ENCODE measurements around the gene HTRA3.

Gene HTRA3

GRCh38 chr4:8280876-8281440 is 11.4 kb downstream of the HTRA3 start:
- H3K27ac ChIP-seq (replicated peaks) = no peak overlapping the region
- TF ChIP-seq GABPA (IDR thresholded peaks at IDR 0.05; ENCODE audit: low read depth) = no peak
- H3K4me3 ChIP-seq (replicated peaks; ENCODE audit: insufficient read depth, low read length) = no peak overlapping the region
- DNase-seq (ENCODE audit: low read depth in 1 of 2, low spot score in 1 of 2) = no peak
- H3K27me3 ChIP-seq (ENCODE audit: insufficient read depth, poor library complexity, severe bottlenecking) = no peaks in the 10 kb centered on the region

- TF ChIP-seq POLR2AphosphoS5 (IDR thresholded peaks at IDR 0.05; ENCODE audit: low read depth) (no peak), REST (IDR thresholded peaks at IDR 0.05; ENCODE audit: insufficient replicate concordance, low read depth) (no peak), GABPA (IDR thresholded peaks at IDR 0.05; ENCODE audit: low read depth) (no peak), SPI1 (IDR thresholded peaks at IDR 0.05; ENCODE audit: borderline replicate concordance, low read depth) (no peak)
- TF ChIP-seq, protein P1, sequence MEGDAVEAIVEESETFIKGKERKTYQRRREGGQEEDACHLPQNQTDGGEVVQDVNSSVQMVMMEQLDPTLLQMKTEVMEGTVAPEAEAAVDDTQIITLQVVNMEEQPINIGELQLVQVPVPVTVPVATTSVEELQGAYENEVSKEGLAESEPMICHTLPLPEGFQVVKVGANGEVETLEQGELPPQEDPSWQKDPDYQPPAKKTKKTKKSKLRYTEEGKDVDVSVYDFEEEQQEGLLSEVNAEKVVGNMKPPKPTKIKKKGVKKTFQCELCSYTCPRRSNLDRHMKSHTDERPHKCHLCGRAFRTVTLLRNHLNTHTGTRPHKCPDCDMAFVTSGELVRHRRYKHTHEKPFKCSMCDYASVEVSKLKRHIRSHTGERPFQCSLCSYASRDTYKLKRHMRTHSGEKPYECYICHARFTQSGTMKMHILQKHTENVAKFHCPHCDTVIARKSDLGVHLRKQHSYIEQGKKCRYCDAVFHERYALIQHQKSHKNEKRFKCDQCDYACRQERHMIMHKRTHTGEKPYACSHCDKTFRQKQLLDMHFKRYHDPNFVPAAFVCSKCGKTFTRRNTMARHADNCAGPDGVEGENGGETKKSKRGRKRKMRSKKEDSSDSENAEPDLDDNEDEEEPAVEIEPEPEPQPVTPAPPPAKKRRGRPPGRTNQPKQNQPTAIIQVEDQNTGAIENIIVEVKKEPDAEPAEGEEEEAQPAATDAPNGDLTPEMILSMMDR (IDR thresholded peaks at IDR 0.05; ENCODE audit: insufficient read depth, low read length) = no peak
- H3K27ac ChIP-seq (replicated peaks) = no peak overlapping the region
- no peaks in the 10 kb centered on the region for H3K27me3 ChIP-seq (ENCODE audit: insufficient read depth, poor library complexity, severe bottlenecking)
- no peak for DNase-seq (ENCODE audit: low read depth in 1 of 2, low spot score in 1 of 2)
- H3K4me3 ChIP-seq (replicated peaks; ENCODE audit: insufficient read depth, low read length) = no peak overlapping the region
These were observed 12.1 kb downstream of the HTRA3 start for GRCh38 chr4:8281519-8282133.

DNA sequence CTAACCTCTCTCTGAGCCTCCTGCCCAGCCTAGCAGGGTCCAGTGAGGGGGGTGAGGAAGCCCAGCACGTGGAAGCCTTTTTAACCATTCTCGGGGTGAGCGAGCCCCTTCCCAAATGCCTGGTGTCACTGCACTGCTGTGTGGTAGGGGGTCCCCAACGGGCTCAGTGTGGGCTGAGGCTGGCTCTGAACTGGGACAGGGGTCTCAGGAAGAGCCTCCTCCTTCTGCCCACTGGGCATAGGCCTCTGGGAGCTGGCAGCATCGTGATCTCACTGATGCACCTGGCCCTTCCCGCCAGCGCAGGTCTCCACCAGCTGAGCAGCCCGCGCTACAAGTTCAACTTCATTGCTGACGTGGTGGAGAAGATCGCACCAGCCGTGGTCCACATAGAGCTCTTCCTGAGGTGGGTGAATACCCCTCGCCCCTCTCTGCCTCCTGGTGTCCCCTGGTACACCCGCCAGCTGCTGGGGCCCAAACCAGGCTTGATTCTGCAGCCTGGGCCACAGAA is 12.6 kb downstream of the HTRA3 start:
- no peak for TF ChIP-seq GABPA (IDR thresholded peaks at IDR 0.05; ENCODE audit: low read depth)
- TF ChIP-seq, protein P1 (IDR thresholded peaks at IDR 0.05; ENCODE audit: insufficient read depth, low read length) = no peak
- no peak for TF ChIP-seq POLR2AphosphoS5 (IDR thresholded peaks at IDR 0.05; ENCODE audit: low read depth)
- no peak for TF ChIP-seq REST (IDR thresholded peaks at IDR 0.05; ENCODE audit: insufficient replicate concordance, low read depth)
- no peak for TF ChIP-seq SPI1 (IDR thresholded peaks at IDR 0.05; ENCODE audit: borderline replicate concordance, low read depth)
- H3K4me3 ChIP-seq (replicated peaks; ENCODE audit: insufficient read depth, low read length) = no peak overlapping the region
- H3K27ac ChIP-seq (replicated peaks) = no peak overlapping the region
- no peaks in the 10 kb centered on the region for H3K27me3 ChIP-seq (ENCODE audit: insufficient read depth, poor library complexity, severe bottlenecking)
- no peak for DNase-seq (ENCODE audit: low read depth in 1 of 2, low spot score in 1 of 2)

GRCh38 chr4:8282742-8283141 is 13.2 kb downstream of the HTRA3 start:
- H3K4me3 ChIP-seq (replicated peaks; ENCODE audit: insufficient read depth, low read length) = no peak overlapping the region
- H3K27ac ChIP-seq (replicated peaks) = no peak overlapping the region
- no peak for DNase-seq (ENCODE audit: low read depth in 1 of 2, low spot score in 1 of 2)
- TF ChIP-seq POLR2AphosphoS5 (IDR thresholded peaks at IDR 0.05; ENCODE audit: low read depth) (no peak), GABPA (IDR thresholded peaks at IDR 0.05; ENCODE audit: low read depth) (no peak), SPI1 (IDR thresholded peaks at IDR 0.05; ENCODE audit: borderline replicate concordance, low read depth) (no peak), REST (IDR thresholded peaks at IDR 0.05; ENCODE audit: insufficient replicate concordance, low read depth) (no peak)
- TF ChIP-seq, protein P1 (IDR thresholded peaks at IDR 0.05; ENCODE audit: insufficient read depth, low read length) = no peak
- H3K27me3 ChIP-seq (ENCODE audit: insufficient read depth, poor library complexity, severe bottlenecking) = no peaks in the 10 kb centered on the region
